Dendritic cell treated with granulocyte-macrophage colony-stimulating factor and Interleukin-4, amounts not matched to agents 40 ng/mL and 50 ng/mL, for 4 days (primary cell): ENCODE measurements around the gene CEMIP.

Source experiments
- H3K27ac Mint-ChIP-seq: one replicate; pipeline ENCODE4 v1.8.0; 2022; ENCODE audit warnings: mild to moderate bottlenecking, mixed read lengths
- H3K27me3 Mint-ChIP-seq: one replicate; pipeline ENCODE4 v1.8.0; 2022; ENCODE audit warnings: mild to moderate bottlenecking, mixed read lengths
- H3K36me3 Mint-ChIP-seq: one replicate; pipeline ENCODE4 v1.8.0; 2022; ENCODE audit warnings: low read depth, mixed read lengths
- H3K4me1 Mint-ChIP-seq: one replicate; pipeline ENCODE4 v1.8.0; 2022; ENCODE audit warnings: low read depth, mixed read lengths
- H3K4me3 Mint-ChIP-seq: one replicate; pipeline ENCODE4 v1.8.0; 2022; ENCODE audit warnings: mild to moderate bottlenecking, moderate library complexity, mixed read lengths
- H3K9me3 Mint-ChIP-seq: one replicate; pipeline ENCODE4 v1.8.0; 2022; ENCODE audit warnings: mixed read lengths
- intact Hi-C: fragments of 100-400 bp; cut with micrococcal nuclease; formaldehyde crosslinking; loops from one replicate; pipeline ENCODE4 v1.15.0; 2022

CEMIP gene

GRCh38 chr15:80828796-80829195, 49.6 kb downstream of the CEMIP start:
- peaks cover 9% of the 10 kb centered on the region for H3K4me1 Mint-ChIP-seq
- no peak overlapping the region for H3K27ac Mint-ChIP-seq
- H3K36me3 Mint-ChIP-seq, result no peaks in the 10 kb centered on the region
- no peak overlapping the region for H3K4me3 Mint-ChIP-seq
- intact Hi-C loops, result no loop called here
- H3K9me3 Mint-ChIP-seq, result no peaks in the 10 kb centered on the region
- H3K27me3 Mint-ChIP-seq, result no peaks in the 10 kb centered on the region

GRCh38 chr15:80830677-80831076, 51.5 kb downstream of the CEMIP start:
- no peak overlapping the region for H3K4me3 Mint-ChIP-seq
- no peaks in the 10 kb centered on the region for H3K27me3 Mint-ChIP-seq
- intact Hi-C loops, result no loop called here
- peaks cover 9% of the 10 kb centered on the region for H3K4me1 Mint-ChIP-seq
- no peaks in the 10 kb centered on the region for H3K9me3 Mint-ChIP-seq
- no peaks in the 10 kb centered on the region for H3K36me3 Mint-ChIP-seq
- no peak overlapping the region for H3K27ac Mint-ChIP-seq

- intact Hi-C loops, result no loop called here
- no peaks in the 10 kb centered on the region for H3K36me3 Mint-ChIP-seq
These were observed 52.0 kb downstream of the CEMIP start for GRCh38 chr15:80831192-80831591.

DNA sequence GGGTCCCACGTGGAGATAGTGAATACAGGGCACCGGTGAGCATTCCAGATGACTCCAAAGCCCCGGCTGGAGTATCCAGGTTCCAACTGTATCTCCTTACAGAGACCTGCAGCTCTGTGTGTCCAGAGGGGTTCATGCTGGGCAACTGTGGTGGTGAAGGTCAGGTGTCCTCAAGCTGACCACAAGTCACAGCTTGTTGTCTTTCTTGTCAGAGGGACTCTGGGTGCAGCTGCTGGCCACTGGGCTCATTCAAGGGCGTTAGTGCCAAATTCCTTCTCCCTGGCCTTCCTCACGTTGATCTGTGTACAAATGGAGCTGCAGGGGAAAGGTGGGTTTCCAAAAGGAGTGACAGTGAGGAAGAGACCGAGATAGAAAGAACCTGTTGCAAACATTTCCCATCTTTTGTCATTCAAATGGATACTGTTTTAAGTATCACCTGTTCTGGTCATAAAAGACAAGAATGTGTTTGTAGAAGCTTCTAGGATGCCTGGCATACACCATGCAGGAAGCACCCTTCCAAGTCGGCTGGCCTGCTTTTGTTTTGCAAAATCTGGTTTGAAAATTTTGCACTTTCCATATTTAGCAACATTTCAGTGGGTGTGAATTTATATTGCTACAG, 52.5 kb downstream of the CEMIP start:
- H3K36me3 Mint-ChIP-seq, result no peaks in the 10 kb centered on the region
- H3K4me3 Mint-ChIP-seq, result no peak overlapping the region
- peaks cover 2% of the 10 kb centered on the region for H3K27me3 Mint-ChIP-seq
- H3K4me1 Mint-ChIP-seq, result peaks cover 9% of the 10 kb centered on the region
- no peak overlapping the region for H3K27ac Mint-ChIP-seq
- intact Hi-C loops, result no loop called here
- H3K9me3 Mint-ChIP-seq, result no peaks in the 10 kb centered on the region

More at GRCh38 chr15:80831192-80831591, 52.0 kb downstream of the CEMIP start:
- Mint-ChIP-seq H3K27me3 (no peaks in the 10 kb centered on the region), H3K9me3 (no peaks in the 10 kb centered on the region), H3K4me1 (peaks cover 9% of the 10 kb centered on the region), H3K4me3 (no peak overlapping the region), H3K27ac (no peak overlapping the region)

GRCh38 chr15:80832686-80833085, 53.5 kb downstream of the CEMIP start:
- Mint-ChIP-seq H3K4me3 (no peak overlapping the region), H3K4me1 (peaks cover 9% of the 10 kb centered on the region), H3K27me3 (peaks cover 2% of the 10 kb centered on the region), H3K27ac (no peak overlapping the region), H3K9me3 (no peaks in the 10 kb centered on the region), H3K36me3 (no peaks in the 10 kb centered on the region)
- intact Hi-C loops, result no loop called here

DNA sequence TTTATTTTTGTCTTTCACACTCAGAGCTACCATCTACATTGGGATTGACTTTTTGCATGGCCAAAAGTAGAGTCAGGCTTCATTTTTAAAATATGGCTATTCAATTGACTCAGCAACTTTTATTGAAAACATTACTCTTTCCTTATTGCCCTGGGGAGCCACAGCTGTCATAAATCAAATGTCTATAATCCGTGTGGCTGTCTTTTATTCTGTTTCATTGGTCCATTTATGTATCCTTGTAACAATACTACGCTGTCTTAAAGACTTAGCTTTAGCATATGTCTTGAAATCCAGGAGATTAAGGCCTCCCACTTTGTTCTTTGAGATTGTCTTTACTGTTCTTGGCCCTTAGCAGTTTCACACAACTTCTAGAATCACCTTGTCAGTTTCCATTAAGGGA, 55.2 kb downstream of the CEMIP start:
- Mint-ChIP-seq H3K9me3 (no peaks in the 10 kb centered on the region), H3K27me3 (peaks cover 2% of the 10 kb centered on the region), H3K36me3 (no peaks in the 10 kb centered on the region), H3K4me3 (no peak overlapping the region), H3K27ac (no peak overlapping the region), H3K4me1 (peaks cover 1% of the 10 kb centered on the region)
- intact Hi-C loops, result no loop called here

- Mint-ChIP-seq H3K27ac (no peak overlapping the region), H3K27me3 (peaks cover 2% of the 10 kb centered on the region), H3K4me3 (no peak overlapping the region), H3K36me3 (no peaks in the 10 kb centered on the region), H3K4me1 (no peaks in the 10 kb centered on the region), H3K9me3 (no peaks in the 10 kb centered on the region)
- intact Hi-C loops, result no loop called here
These were observed 55.7 kb downstream of the CEMIP start for GRCh38 chr15:80834906-80835305.

DNA sequence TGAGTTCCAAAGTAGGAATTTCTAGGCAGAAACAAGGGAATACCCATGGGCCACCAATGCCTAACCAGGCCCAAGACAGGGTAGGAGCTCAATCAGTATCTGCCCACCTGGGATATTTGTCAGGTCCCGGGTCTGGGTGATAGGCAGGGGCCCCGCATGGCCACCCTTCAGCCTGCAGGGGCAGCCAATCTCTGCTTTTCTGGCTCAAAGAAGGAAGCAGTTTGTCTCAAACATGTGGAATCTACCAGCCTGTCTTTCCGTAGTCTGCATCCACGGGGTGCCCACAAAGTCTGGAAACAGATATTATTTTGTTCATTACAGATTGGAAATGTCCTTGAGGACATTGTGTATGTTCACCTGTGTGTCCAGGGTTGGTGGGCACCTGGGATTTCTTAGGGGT, 56.2 kb downstream of the CEMIP start:
- Mint-ChIP-seq H3K4me3 (no peak overlapping the region), H3K4me1 (no peaks in the 10 kb centered on the region), H3K36me3 (no peaks in the 10 kb centered on the region), H3K27me3 (peaks cover 2% of the 10 kb centered on the region), H3K27ac (no peak overlapping the region), H3K9me3 (no peaks in the 10 kb centered on the region)
- intact Hi-C loops, result no loop called here

- Mint-ChIP-seq H3K36me3 (no peaks in the 10 kb centered on the region), H3K4me1 (no peaks in the 10 kb centered on the region), H3K9me3 (no peaks in the 10 kb centered on the region), H3K4me3 (no peak overlapping the region), H3K27me3 (peaks cover 2% of the 10 kb centered on the region), H3K27ac (no peak overlapping the region)
- intact Hi-C loops, result no loop called here
These were observed 57.1 kb downstream of the CEMIP start for GRCh38 chr15:80836223-80836622.

DNA sequence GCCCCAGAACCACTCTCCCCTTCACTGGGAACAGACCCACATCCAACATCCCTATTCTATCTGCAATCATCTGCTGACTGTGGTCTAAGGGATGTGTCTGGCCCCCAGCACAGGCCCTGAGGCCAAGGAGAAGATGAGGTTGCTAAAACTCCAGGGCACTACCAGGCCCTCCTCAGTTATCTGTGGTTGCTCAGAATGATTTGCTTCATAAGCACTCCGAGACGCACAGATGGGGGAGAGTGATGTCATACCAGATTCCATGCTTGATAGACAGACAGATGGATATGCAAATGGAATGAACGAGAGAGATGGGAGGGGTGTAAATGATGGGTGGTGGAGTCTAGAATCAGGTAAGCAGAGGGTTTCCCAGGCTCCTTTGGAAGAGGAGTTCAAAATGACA, 57.8 kb downstream of the CEMIP start:
- no peaks in the 10 kb centered on the region for H3K9me3 Mint-ChIP-seq
- no peaks in the 10 kb centered on the region for H3K4me1 Mint-ChIP-seq
- H3K4me3 Mint-ChIP-seq, result no peak overlapping the region
- intact Hi-C loops, result no loop called here
- no peaks in the 10 kb centered on the region for H3K36me3 Mint-ChIP-seq
- peaks cover 2% of the 10 kb centered on the region for H3K27me3 Mint-ChIP-seq
- H3K27ac Mint-ChIP-seq, result no peak overlapping the region

GRCh38 chr15:80838012-80838411, 58.8 kb downstream of the CEMIP start:
- peaks cover 2% of the 10 kb centered on the region for H3K27me3 Mint-ChIP-seq
- no peak overlapping the region for H3K4me3 Mint-ChIP-seq
- no peak overlapping the region for H3K27ac Mint-ChIP-seq
- no peaks in the 10 kb centered on the region for H3K9me3 Mint-ChIP-seq
- intact Hi-C loops, result no loop called here
- no peaks in the 10 kb centered on the region for H3K4me1 Mint-ChIP-seq
- H3K36me3 Mint-ChIP-seq, result no peaks in the 10 kb centered on the region

GRCh38 chr15:80838666-80839065, 59.5 kb downstream of the CEMIP start:
- H3K27ac Mint-ChIP-seq, result no peak overlapping the region
- intact Hi-C loops, result no loop called here
- H3K9me3 Mint-ChIP-seq, result no peaks in the 10 kb centered on the region
- no peaks in the 10 kb centered on the region for H3K36me3 Mint-ChIP-seq
- H3K4me3 Mint-ChIP-seq, result no peak overlapping the region
- no peaks in the 10 kb centered on the region for H3K4me1 Mint-ChIP-seq
- peaks cover 2% of the 10 kb centered on the region for H3K27me3 Mint-ChIP-seq

GRCh38 chr15:80839764-80840130, 60.6 kb downstream of the CEMIP start:
- intact Hi-C loops, result no loop called here
- no peaks in the 10 kb centered on the region for H3K9me3 Mint-ChIP-seq
- no peak overlapping the region for H3K27ac Mint-ChIP-seq
- no peak overlapping the region for H3K4me3 Mint-ChIP-seq
- no peaks in the 10 kb centered on the region for H3K4me1 Mint-ChIP-seq
- H3K36me3 Mint-ChIP-seq, result no peaks in the 10 kb centered on the region
- H3K27me3 Mint-ChIP-seq, result peaks cover 2% of the 10 kb centered on the region

- Mint-ChIP-seq H3K9me3 (no peaks in the 10 kb centered on the region), H3K27me3 (peaks cover 2% of the 10 kb centered on the region), H3K4me3 (no peak overlapping the region), H3K4me1 (no peaks in the 10 kb centered on the region), H3K27ac (no peak overlapping the region), H3K36me3 (no peaks in the 10 kb centered on the region)
- intact Hi-C loops, result no loop called here
These were observed 61.3 kb downstream of the CEMIP start for GRCh38 chr15:80840182-80841130.
